Right atrium auricular region (tissue), 2 donors: ENCODE data around the gene CMTM5. TPM values are rescaled to one million over a fixed set of nuclear protein-coding genes. Genes with fewer than 3 reads are reported as not detected.

Experiments
- DNase-seq: peaks from one replicate; pipeline ENCODE4 v3.0.0-alpha.2; 2019; ENCODE audit warnings: low spot score
- H3K27ac ChIP-seq, 2 donors: fragments of 200-600 bp; sonication (generic); 1 replicate in 1 of 2; 2 replicates in 1 of 2; pipeline ENCODE4 v1.5.1; 2016 to 2019
- H3K27me3 ChIP-seq, 2 donors: fragments of 200-600 bp; sonication (generic); one replicate each; pipeline versions ENCODE4 v1.5.1 to v1.6.0; 2017 to 2019
- H3K36me3 ChIP-seq: fragments of 200-600 bp; sonication (generic); one replicate; pipeline ENCODE4 v1.5.1; 2016
- H3K4me1 ChIP-seq, 2 donors: fragments of 200-600 bp; sonication (generic); one replicate each; pipeline versions ENCODE4 v1.5.1 to v1.6.0; 2017 to 2019
- H3K4me3 ChIP-seq, 2 donors: fragments of 200-600 bp; sonication (generic); 1 replicate in 1 of 2; 2 replicates in 1 of 2; pipeline ENCODE4 v1.5.1; 2017 to 2019; ENCODE audit warnings: mild to moderate bottlenecking in 1 of 2, moderate library complexity in 1 of 2
- H3K9me3 ChIP-seq, 2 donors: fragments of 200-600 bp; sonication (generic); one replicate each; pipeline ENCODE4 v1.5.1; 2019
- total RNA-seq, 2 donors: library from RNA; depleted of rRNA; stranded (reverse); fragments of >200 nt; gene quantifications; one replicate each; pipeline ENCODE4 v1.1.0, GENCODE V29; 2016
- TF ChIP-seq, protein P1 (sequence below), 2 donors: fragments of 200-600 bp; sonication (generic); IDR thresholded peaks; one replicate each; pipeline ENCODE4 v1.5.1; 2019; ENCODE audit warnings: antibody characterized with exemption in 2 of 2

The CMTM5 gene
- total RNA-seq, 2 donors from 2014 or later, result not detected

DNA sequence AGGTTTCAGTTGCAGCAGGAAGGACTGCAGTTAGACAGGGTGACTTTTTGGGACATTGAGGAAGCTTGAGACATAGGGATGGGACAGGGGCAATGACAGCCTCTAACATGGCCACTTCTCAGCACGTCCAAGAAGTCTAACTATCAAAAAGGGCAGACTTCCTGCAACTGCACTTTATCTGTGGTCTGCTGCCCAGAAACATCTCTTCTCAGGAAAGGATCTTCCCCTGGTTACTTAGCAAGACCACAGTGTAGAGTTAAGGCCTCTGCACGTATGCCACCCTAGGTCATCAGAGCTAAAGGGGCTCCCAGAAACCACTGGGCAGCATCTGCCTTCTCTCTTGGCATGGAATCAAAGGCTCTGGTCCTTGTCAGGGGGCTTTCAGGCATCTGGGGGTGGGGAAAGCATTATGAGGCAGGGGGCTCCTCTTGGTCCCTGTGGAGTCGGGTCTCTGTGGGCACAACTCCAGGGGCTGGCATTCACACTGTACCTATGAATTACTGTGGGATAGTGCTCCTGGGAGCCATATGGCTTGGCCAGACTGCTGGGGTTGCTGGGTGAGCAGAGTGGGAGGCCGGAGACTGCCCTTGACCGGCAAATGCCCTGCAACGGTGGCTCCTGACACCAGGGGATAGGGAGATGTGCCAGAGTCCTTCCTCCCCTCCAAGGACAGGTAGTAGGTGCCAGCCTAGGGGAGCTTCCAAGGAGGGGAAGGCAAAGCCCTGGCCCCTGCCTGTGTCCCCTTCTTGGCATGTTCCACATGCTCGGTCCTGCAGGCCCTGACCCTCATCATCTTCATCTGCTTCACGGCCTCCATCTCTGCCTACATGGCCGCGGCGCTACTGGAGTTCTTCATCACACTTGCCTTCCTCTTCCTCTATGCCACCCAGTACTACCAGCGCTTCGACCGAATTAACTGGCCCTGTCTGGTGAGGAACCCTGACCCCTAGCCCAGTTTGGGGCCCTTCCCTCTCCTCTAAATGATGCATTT is 1.0 kb downstream of the CMTM5 start:
- DNase-seq, result no peak
- no peaks in the 10 kb centered on the region for H3K9me3 ChIP-seq
- TF ChIP-seq, protein P1, sequence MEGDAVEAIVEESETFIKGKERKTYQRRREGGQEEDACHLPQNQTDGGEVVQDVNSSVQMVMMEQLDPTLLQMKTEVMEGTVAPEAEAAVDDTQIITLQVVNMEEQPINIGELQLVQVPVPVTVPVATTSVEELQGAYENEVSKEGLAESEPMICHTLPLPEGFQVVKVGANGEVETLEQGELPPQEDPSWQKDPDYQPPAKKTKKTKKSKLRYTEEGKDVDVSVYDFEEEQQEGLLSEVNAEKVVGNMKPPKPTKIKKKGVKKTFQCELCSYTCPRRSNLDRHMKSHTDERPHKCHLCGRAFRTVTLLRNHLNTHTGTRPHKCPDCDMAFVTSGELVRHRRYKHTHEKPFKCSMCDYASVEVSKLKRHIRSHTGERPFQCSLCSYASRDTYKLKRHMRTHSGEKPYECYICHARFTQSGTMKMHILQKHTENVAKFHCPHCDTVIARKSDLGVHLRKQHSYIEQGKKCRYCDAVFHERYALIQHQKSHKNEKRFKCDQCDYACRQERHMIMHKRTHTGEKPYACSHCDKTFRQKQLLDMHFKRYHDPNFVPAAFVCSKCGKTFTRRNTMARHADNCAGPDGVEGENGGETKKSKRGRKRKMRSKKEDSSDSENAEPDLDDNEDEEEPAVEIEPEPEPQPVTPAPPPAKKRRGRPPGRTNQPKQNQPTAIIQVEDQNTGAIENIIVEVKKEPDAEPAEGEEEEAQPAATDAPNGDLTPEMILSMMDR (IDR thresholded peaks at IDR 0.05), result no peak
- H3K36me3 ChIP-seq, result peaks cover 17% of the 10 kb centered on the region
- H3K4me3 ChIP-seq, result no peak overlapping the region
- H3K4me1 ChIP-seq, result no peaks in the 10 kb centered on the region
- no peak overlapping the region for H3K27ac ChIP-seq
- no peaks in the 10 kb centered on the region for H3K27me3 ChIP-seq

DNA sequence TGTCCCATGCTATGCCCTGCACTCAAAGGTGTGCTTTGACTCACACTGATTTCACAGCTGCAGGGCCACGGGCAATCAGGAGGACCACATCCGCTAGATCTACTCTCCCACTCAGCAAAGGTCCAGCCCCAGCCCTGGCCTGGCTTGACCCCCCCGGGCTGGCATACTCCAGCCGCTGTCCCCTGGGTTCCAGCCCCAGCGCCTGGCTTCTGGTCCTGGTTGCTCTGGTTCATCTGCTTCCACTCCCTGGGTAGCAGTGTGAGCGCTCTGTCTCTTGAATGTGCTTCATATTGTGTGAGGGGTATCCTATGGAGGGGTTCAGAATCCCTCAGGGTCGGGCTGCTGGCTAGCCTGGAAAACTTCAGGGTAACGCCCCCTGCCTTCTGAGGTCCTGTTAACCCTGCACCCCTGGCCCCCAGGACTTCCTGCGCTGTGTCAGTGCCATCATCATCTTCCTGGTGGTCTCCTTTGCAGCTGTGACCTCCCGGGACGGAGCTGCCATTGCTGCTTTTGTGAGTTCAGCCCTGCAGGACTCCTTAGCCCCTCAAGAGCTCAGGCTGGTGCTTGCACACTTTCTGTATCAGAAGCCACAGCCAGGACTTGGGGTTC is 1.9 kb downstream of the CMTM5 start:
- H3K4me1 ChIP-seq, result no peaks in the 10 kb centered on the region
- no peak overlapping the region for H3K27ac ChIP-seq
- TF ChIP-seq, protein P1 (IDR thresholded peaks at IDR 0.05), result no peak
- H3K27me3 ChIP-seq, result no peaks in the 10 kb centered on the region
- peaks cover 25% of the 10 kb centered on the region for H3K36me3 ChIP-seq
- no peak overlapping the region for H3K4me3 ChIP-seq
- H3K9me3 ChIP-seq, result no peaks in the 10 kb centered on the region
- no peak for DNase-seq

DNA sequence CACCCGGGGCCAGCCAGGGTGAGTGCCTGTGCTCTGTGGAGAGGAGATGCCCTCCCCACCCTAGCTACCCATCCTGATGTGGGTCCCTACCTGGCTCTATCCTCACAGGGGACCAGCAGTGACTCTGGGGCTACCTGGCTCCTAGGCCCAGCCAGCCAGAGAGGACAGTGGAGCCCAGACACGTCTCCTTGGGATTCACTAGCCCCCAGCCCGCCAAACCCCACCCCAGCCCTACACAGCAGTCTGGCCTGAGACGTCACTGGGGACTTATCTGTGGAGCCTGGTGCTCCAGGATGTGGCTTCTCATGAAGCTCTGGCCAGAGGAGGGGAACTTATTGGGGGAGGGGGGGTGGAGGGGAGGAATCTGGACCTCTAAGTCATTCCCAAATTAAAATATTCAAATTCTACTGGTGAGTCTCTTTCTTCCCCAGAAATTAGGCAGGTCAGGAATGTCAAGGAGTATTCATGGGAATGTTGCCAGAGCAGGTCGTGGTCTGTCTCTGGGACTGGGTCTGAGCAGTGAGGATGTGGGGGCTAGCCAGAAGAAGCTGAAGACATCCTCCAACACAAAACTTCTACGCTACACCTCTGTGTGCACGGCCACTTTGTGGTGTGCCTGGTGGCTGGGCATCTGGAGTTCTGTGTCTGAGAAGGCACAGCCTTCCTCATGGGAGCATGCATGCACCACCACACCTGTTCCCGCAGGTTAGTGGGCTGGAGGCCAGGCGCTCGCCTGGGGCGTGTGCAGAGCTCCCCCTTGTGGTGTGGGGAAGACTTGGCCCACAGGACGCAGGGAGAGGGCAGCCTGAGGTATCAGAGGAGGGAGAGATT is 2.7 kb downstream of the CMTM5 start:
- H3K36me3 ChIP-seq, result peaks cover 34% of the 10 kb centered on the region
- peak; percentile 76 for DNase-seq

DNA sequence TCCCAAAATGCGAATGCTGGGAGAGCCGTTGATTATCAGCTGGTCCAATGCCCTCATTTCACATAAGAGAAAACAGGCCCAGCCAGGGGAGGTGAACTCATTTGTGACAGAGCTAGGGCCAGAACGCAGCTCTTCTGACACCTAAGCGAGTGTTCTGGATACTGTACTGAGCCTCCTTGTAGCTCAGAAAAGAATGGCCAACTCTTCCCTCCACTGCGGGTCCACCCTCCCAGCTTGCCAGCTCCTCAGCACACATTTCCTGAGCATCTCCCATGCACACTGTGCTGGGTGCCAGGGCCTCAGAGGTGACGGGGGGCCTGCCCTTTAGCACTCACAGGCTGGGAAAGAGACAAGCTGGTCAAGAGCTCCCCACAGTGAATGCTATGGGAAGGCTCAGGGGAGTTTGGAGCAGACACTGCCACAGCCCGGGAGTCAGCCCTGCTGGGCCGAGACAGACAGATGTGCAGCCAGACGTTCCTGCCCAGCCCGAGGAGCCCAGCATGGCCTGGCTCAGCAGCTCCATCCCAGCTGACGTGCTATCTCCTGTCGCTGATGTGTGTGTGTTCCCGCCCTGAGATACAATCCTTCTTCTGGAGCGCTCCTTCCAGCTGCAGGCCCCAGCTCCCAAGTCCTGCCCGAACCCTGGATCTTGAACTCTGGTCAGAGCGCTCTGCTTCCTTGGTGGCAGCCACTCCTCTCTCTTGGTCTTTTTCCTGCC is 3.5 kb downstream of the CMTM5 start:
- TF ChIP-seq, protein P1 (IDR thresholded peaks at IDR 0.05), result no peak
- Histone ChIP-seq H3K4me3 (no peak overlapping the region), H3K36me3 (peaks cover 42% of the 10 kb centered on the region), H3K4me1 (no peaks in the 10 kb centered on the region), H3K9me3 (no peaks in the 10 kb centered on the region), H3K27me3 (no peaks in the 10 kb centered on the region), H3K27ac (peak overlapping the region in 1 of 2 donors; percentile 8)
- no peak for DNase-seq

More for the DNA sequence above, 2.7 kb downstream of the CMTM5 start:
- no peaks in the 10 kb centered on the region for H3K4me1 ChIP-seq
- TF ChIP-seq, protein P1 (IDR thresholded peaks at IDR 0.05), result peak; percentile 84 to 85
- no peaks in the 10 kb centered on the region for H3K9me3 ChIP-seq
- H3K27ac ChIP-seq, result no peak overlapping the region
- H3K27me3 ChIP-seq, result no peaks in the 10 kb centered on the region
- H3K4me3 ChIP-seq, result no peak overlapping the region

DNA sequence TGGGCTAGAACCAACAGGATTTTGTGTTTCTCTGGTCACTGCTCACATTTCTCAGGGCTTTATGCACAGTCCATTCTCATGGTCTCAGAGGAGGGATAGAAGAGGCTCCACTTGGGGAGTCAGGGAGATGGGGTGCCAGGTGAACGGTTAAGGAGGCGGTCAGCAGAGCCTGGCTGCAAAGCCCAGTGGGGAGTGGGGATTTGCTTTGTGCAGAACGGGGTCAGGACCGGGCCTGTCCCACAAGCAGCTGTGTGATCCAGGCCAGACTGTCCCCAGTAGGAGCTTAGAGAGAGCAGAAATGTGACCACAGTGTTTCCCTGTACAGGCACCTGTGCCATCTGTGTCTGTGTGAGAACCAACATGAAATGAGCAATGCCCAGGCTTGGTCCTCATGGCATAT is 4.1 kb downstream of the CMTM5 start:
- TF ChIP-seq, protein P1 (IDR thresholded peaks at IDR 0.05), result no peak
- DNase-seq, result no peak
- Histone ChIP-seq H3K4me3 (no peak overlapping the region), H3K36me3 (peaks cover 48% of the 10 kb centered on the region), H3K4me1 (no peaks in the 10 kb centered on the region), H3K27me3 (no peaks in the 10 kb centered on the region), H3K9me3 (no peaks in the 10 kb centered on the region), H3K27ac (peak overlapping the region in 1 of 2 donors; percentile 8)
